HT-29 (cell line): ENCODE results near the gene POU6F1. TPM values are rescaled to one million over a fixed set of nuclear protein-coding genes. Genes with fewer than 3 reads are reported as not detected.
A peak's percentile ranks its signal among the peaks of the same experiment; 100 is the strongest.

ENCODE experiments used
- DNase-seq: peaks from one replicate; pipeline ENCODE4 v3.0.0-alpha.2; 2015; ENCODE audit warnings: low spot score
- small RNA-seq: library from RNA; depleted of rRNA; stranded (forward); fragments of <200 nt; gene quantifications from one replicate; pipeline ENCODE3, GENCODE V24; 2014
- total RNA-seq: library from RNA; depleted of rRNA; stranded (reverse); fragments of >200 nt; shearing (Covaris generic); gene quantifications from 2 replicates; pipeline ENCODE4 v1.2.3, GENCODE V29; 2014; rRNA removed

POU6F1 gene
- total RNA-seq, 1 experiment from 2014 or later, result 0.05 TPM

GRCh38 chr12:51171884-51172514 lies 45.9 kb downstream of the POU6F1 start:
- peak; percentile 61 for DNase-seq

DNA sequence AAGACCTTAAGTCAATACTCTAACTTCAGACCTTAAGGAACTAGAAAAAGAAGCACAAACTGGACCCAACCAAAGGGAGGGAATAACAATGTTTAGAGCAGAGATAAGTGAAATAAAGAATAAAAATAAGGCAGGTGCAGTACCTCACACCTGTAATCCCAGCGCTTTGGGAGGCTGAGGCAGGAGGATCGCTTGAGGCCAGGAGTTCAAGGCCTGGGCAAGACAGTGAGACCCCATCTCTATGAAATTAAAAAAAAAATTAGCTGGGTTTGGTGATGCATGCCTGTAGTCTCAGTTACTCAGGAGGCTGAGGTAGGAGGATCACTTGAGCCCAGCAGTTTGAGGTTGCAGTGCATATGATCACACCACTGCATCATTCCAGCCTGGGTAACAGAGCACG lies 54.1 kb downstream of the POU6F1 start:
- DNase-seq, result no peak

DNA sequence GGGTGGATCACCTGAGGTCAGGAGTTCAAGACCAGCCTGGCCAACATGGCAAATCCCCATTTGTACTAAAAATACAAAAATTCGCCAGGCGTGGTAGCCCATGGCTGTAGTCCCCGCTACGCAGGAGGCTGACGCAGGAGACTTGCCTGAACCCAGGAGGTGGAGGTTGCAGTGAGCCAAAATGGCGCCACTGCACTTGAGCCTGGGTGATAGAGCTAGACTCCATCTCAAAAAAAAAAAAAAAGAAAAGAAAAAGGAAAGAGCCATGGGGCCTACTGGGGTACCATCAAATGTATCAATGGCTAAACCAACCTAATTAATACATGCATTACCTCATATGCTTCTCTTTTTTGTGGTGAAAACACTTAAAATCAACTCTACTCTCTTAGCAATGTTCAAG lies 55.6 kb downstream of the POU6F1 start:
- no peak for DNase-seq

GRCh38 chr12:51160814-51161459 lies 56.9 kb downstream of the POU6F1 start:
- no peak for DNase-seq

DNA sequence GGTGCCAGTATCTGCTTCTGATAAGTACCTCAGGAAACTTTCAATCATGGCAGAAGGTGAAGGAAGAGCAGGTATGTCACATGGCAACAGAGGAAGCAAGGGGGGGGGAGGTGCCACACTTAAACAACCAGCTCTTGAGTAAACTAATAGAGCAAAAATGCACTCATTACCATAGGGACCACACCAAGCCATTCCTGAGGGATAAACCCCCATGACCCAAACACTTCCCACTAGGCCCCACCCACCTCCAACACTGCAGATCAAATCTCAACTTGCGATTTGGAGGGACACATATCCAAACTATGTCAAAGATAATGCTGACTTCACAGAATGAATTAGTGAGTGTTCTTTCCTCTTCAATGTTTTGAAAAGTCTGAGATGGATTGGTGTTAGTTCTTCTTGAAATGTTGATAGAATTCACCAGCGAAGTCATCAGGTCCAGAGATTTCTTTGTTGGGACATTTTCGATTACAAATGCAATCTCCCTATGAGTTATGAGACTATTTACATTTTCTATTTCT lies 61.6 kb downstream of the POU6F1 start:
- no peak for DNase-seq

DNA sequence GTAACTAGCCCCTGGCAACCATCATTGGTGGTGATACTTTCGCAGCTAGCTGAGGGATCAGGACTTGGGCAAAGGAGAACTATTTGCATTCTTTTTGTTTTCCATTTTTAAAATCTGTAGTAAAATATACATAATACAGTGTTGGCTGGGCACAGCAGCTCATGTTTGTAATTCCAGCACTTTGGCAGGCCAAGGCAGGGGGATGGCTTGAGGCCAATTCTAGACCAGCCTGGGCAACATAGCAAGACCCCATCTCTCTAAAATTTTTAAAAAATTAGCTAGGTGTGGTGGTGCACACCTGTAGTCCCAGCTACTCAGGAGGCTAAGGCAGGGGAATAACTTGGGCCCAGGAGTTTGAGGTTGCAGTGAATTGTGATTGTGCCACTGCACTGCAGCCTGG lies 64.9 kb downstream of the POU6F1 start:
- DNase-seq, result no peak

GRCh38 chr12:51150777-51151176 lies 67.1 kb downstream of the POU6F1 start:
- no peak for DNase-seq

DNA sequence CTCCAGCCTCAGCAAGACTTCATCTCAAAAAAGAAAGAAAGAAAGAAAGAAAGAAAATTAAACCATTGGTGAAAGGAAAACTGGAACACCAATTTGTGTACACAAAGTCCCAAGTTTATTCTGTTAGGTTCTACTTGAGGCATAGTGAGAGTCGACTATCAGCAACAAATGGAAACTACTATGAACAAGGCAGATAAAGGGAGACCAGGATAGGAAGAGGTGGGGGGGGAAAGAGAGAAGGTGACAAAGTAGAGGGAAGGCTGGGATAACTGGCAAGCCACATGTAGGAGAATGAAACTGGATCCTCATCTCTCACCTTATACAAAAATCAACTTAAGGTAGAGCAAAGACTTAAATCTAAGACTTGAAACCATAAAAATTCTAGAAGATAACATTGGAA lies 70.6 kb downstream of the POU6F1 start:
- no peak for DNase-seq

DNA sequence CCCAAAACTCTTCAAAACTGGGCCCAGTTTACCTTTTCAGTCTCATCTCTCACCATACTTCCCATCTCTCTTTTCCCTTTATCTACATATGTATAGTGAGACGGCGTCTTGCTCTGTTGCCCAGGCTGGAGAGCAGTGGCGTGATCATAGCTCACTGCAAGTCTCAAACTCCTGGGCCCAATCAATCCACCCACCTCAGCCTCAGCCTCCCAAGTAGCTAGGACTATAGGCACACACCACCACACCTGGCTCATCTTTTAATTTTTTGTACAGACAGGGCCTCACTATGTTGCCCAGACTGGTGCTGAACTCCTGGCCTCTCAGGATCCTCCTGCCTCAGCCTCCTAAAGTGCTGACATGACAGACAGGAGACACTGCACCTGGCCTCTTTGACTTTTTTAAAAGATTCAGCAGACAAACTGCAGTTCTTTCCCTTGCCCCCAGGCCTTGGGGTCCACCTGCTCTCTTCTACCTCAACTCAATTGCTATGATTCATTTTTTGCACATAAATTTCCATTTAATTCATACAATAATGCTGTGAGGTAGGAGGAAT lies 78.5 kb downstream of the POU6F1 start:
- DNase-seq, result no peak

Small RNAs within 50 kb of the gene (small RNA-seq; reads per million reads assigned to genes)
- not detected for gene RF00019
- not detected for gene RNU6-199P

Other genes with a start within 250 kb of the POU6F1 start
- 20.1 and 42.9 TPM in 2 replicates for gene SLC11A2, start 191.7 kb downstream of the POU6F1 start, total RNA-seq
- 36.8 and 47.1 TPM in 2 replicates for gene LETMD1, start 169.7 kb downstream of the POU6F1 start, total RNA-seq
- 4.3 and 6.3 TPM in 2 replicates for gene CSRNP2, start 134.5 kb downstream of the POU6F1 start, total RNA-seq
- 8.4 and 8.7 TPM in 2 replicates for gene TFCP2, start 44.9 kb downstream of the POU6F1 start, total RNA-seq
- gene DAZAP2, start 20.8 kb upstream of the POU6F1 start, total RNA-seq, result 174 and 187 TPM in 2 replicates
- 93.2 and 125 TPM in 2 replicates for gene SMAGP, start 52.4 kb upstream of the POU6F1 start, total RNA-seq
- gene BIN2, start 106.1 kb upstream of the POU6F1 start, total RNA-seq, result 0.42 and 0.56 TPM in 2 replicates
- gene CELA1, start 128.6 kb upstream of the POU6F1 start, total RNA-seq, result not detected in 2 replicates
- gene GALNT6, start 173.3 kb upstream of the POU6F1 start, total RNA-seq, result 6.1 and 16.3 TPM in 2 replicates
- not detected in 2 replicates for gene SLC4A8, start 206.8 kb upstream of the POU6F1 start, total RNA-seq